Measurements from ENCODE around the gene PRSS22. TPM values are rescaled to one million over a fixed set of nuclear protein-coding genes. Genes with fewer than 3 reads are reported as not detected.

The PRSS22 gene
- total RNA-seq, 2 experiments from 2014 or later = not detected

DNA sequence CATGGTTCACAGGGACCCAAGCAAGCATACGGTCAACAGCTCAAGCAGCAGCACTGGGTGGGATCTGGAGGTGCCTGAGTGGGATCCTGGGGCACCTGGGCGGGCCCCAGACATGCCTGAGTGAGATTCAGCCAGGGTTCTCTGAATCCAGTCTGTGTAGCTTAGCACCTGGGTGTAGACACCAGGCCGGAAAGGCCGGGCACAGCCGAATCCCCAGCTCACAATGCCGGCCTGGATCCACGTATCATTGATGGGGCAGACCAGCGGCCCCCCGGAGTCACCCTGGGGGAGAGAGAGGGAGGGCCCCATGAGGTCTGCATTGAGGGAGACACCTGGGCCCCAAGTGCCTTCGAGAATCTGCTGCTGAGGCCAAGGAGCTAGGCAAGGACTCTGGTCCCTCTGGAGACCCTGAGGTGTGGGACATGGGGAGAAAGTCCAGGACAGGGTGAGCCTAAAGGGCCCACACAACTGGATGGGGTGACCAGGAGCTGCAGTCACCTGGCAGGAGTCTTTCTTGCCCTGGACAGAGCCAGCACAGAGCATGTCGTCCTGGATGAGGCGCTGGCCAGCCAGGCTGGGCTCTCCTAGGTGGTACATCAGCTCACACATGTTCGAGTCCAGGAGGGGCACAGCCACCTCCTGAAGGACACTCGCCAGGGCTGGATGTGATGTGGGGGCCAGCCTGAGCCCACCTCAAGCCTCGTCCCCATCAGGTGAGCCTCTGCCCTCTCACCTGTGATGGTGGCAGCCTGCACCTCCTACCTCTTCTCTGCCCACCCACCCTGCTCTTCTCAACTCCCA is 18.1 kb downstream of the PRSS22 start:
- ChIA-PET CTCF (interaction anchor here (0.6 to 2.5 kb wide), 17 partner anchors 9 to 141 kb away, joined by 3 to 18 read pairs (median 6); partner anchors contain the start of genes FLYWCH1, FLYWCH2 and ZG16B), POLR2A (no interaction called here)
- Mint-ChIP-seq H3K4me1 (peaks cover 21% of the 10 kb centered on the region), H3K27ac (peak overlapping the region; percentile 50), H3K9me3 (no peaks in the 10 kb centered on the region), H3K4me3 (no peak overlapping the region), H3K36me3 (ENCODE audit: low read depth) (no peaks in the 10 kb centered on the region), H3K27me3 (no peaks in the 10 kb centered on the region)
- DNase-seq = no peak

DNA sequence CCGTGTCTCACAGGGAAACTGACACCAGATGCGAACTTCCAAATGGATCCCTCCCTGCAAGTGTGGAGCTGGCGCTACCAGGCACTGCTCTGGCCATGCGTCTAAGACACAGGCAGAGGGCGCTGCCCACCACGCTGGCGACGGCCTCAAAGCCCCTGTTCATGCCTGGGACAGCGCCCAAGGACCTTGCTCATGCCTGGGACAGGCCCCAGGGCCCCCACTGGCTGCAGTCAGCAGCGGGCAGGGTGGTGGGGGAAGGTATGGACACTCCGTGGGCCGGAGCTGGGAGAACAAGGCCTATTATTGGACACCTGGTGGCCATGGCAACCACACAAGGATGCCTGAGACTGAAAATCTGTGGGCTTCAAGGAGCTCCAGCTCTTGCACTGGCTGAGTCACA is 19.0 kb downstream of the PRSS22 start:
- Mint-ChIP-seq H3K36me3 (ENCODE audit: low read depth) (no peaks in the 10 kb centered on the region), H3K27ac (no peak overlapping the region), H3K4me3 (no peak overlapping the region), H3K4me1 (peaks cover 21% of the 10 kb centered on the region), H3K9me3 (no peaks in the 10 kb centered on the region), H3K27me3 (peaks cover 3% of the 10 kb centered on the region)
- POLR2A ChIA-PET = interaction anchor here (0.6 kb wide), 1 partner anchor 63 kb away, joined by 4 read pairs; no protein-coding TSS in a partner anchor
- CTCF ChIA-PET = interaction anchor here (0.6 to 2.5 kb wide), 24 partner anchors 9 to 183 kb away, joined by 3 to 18 read pairs (median 4); partner anchors contain the start of genes FLYWCH1, FLYWCH2 and ZG16B
- DNase-seq = peak; percentile 54

DNA sequence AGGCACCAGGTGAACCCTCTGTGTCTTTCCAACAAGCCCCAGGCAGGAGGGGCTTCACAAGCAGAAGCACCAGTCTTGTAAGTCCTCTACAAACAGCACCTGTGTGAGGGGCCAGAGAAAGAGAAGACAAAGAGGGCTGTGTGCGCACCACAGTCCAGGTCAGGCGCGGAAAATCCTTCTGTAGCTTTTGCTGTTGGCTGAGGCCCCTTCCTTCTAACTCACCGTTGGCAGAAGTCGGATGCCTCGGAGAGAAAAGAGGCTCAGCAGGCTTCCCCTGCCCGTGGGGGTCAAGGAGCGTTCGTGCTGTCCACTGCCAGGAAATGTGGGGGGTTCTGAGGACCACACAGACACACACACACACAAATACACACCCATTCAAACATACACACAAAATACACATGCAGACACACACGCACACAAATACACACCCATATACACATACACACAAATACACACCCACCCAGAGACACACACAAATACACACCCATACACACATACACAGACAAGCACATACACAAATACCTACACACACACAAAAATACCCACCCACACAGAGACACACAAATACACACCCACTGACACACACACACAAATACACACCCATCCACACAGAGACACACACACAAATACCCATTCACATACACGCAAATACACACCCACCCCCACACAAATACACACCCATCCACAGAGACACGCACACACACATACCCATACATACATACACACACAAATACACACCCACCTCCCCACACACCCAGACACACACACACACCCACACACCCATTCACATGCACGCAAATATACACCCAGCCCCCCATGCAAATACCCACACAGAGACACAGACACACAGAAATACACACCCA is 21.1 kb downstream of the PRSS22 start:
- peaks cover 10% of the 10 kb centered on the region for H3K4me1 Mint-ChIP-seq
- no peak overlapping the region for H3K27ac Mint-ChIP-seq
- peaks cover 5% of the 10 kb centered on the region for H3K27me3 Mint-ChIP-seq
- CTCF ChIA-PET = no interaction called here
- DNase-seq = no peak
- H3K36me3 Mint-ChIP-seq (ENCODE audit: low read depth) = no peaks in the 10 kb centered on the region
- no peak overlapping the region for H3K4me3 Mint-ChIP-seq
- no peaks in the 10 kb centered on the region for H3K9me3 Mint-ChIP-seq
- POLR2A ChIA-PET = no interaction called here

DNA sequence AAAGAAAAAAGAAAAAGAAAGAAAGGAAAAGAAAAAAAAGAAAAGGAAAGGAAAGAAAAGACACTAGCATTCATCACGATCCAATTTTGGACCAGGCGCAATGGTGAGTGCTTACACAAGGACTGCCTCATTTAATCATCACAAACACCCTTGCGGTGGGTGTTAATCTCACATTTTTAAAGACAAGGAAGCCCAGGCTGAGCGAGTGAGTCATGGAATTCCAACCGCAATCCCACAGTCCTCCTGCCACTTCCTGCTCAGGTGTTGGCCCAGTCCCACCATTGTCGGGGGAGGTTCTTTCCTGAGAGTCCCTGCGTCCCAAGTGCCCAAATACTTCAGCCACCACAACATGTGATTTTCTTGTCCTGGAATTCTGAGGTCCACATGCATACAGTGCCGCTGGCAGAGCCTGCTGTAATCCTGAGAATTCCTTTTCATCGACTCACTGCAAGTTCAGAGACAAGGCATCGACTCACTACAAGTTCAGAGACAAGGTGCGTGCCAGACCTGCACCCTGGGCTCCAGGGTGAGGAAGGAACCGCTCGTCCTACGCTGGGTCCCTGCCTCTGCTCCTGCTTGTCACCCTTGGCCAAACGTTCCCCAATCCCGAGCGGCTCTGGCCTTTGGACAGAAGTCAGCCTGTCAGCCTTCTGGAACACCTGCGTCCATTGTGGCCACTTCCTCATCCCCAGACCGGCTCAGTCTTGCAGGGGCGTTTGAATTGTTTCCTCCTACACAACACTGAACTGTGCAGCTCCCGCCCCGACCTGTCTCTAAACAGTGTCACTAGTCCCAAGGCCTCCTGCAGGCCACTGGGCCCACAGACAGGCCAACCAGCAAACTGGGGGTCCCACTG is 22.1 kb downstream of the PRSS22 start:
- H3K27me3 Mint-ChIP-seq = peaks cover 5% of the 10 kb centered on the region
- POLR2A ChIA-PET = interaction anchor here (0.5 kb wide), 1 partner anchor 1635 kb away, joined by 3 read pairs; no protein-coding TSS in a partner anchor
- CTCF ChIA-PET = interaction anchor here (0.7 kb wide), 1 partner anchor 1513 kb away, joined by 4 read pairs; no protein-coding TSS in a partner anchor
- no peak overlapping the region for H3K27ac Mint-ChIP-seq
- peaks cover 5% of the 10 kb centered on the region for H3K4me1 Mint-ChIP-seq
- no peaks in the 10 kb centered on the region for H3K9me3 Mint-ChIP-seq
- no peaks in the 10 kb centered on the region for H3K36me3 Mint-ChIP-seq (ENCODE audit: low read depth)
- no peak for DNase-seq
- H3K4me3 Mint-ChIP-seq = no peak overlapping the region

- Mint-ChIP-seq H3K27me3 (peaks cover 5% of the 10 kb centered on the region), H3K36me3 (ENCODE audit: low read depth) (no peaks in the 10 kb centered on the region), H3K9me3 (no peaks in the 10 kb centered on the region), H3K4me3 (no peak overlapping the region), H3K4me1 (peaks cover 5% of the 10 kb centered on the region), H3K27ac (no peak overlapping the region)
- ChIA-PET POLR2A (no interaction called here), CTCF (interaction anchor here (0.7 kb wide), 1 partner anchor 1512 kb away, joined by 4 read pairs; no protein-coding TSS in a partner anchor)
- no peak for DNase-seq
Measured at GRCh38 chr16:2834968-2835367, 23.0 kb downstream of the PRSS22 start.

GRCh38 chr16:2833776-2834175 is 24.2 kb downstream of the PRSS22 start:
- POLR2A ChIA-PET = no interaction called here
- H3K27ac Mint-ChIP-seq = no peak overlapping the region
- peaks cover 2% of the 10 kb centered on the region for H3K4me1 Mint-ChIP-seq
- DNase-seq = no peak
- no peaks in the 10 kb centered on the region for H3K9me3 Mint-ChIP-seq
- H3K27me3 Mint-ChIP-seq = peaks cover 5% of the 10 kb centered on the region
- H3K36me3 Mint-ChIP-seq (ENCODE audit: low read depth) = no peaks in the 10 kb centered on the region
- H3K4me3 Mint-ChIP-seq = no peak overlapping the region
- CTCF ChIA-PET = no interaction called here

DNA sequence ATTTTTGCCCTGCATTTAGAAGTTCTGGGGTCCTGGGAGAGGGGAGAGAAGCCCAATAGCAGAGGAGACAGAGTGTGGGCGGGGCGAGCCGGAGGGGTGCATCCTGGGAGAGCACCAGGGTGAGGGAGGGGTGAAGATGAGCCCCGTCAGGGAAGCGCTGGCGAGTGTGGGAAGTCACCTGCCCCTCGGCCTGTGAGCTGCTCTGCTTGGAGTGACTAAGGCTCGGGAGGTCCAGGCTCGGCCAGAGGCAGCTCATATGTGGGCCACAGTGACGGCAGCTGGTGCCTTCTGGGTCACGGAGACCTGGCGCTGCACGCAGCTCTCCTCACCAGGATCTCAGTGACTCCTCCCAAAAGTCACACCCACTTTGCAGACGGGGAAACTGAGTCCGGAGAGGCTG is 26.8 kb downstream of the PRSS22 start:
- Mint-ChIP-seq H3K4me1 (no peaks in the 10 kb centered on the region), H3K9me3 (no peaks in the 10 kb centered on the region), H3K36me3 (ENCODE audit: low read depth) (no peaks in the 10 kb centered on the region), H3K4me3 (no peak overlapping the region), H3K27ac (no peak overlapping the region), H3K27me3 (peaks cover 5% of the 10 kb centered on the region)
- ChIA-PET POLR2A (no interaction called here), CTCF (interaction anchor here (1.1 to 1.9 kb wide), 2 partner anchors 8 to 89 kb away, joined by 3 to 6 read pairs; no protein-coding TSS in a partner anchor)
- DNase-seq = no peak

DNA sequence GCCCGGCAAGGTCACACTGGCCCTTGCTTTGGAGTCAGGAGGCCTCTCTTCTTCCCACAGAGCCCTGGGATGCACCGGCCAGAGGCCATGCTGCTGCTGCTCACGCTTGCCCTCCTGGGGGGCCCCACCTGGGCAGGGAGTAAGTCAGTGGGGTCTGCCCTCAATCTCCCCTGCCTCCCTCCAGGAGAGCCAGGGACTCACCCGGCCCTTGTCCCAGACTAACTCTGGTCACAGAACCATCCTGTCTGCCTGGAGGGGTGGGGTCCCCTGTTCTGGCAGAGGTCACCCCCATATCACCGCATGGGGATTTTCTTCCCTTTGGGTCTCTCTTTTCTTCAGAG is 27.6 kb downstream of the PRSS22 start:
- Mint-ChIP-seq H3K4me3 (no peak overlapping the region), H3K4me1 (no peaks in the 10 kb centered on the region), H3K27me3 (peaks cover 5% of the 10 kb centered on the region), H3K27ac (peak overlapping the region; percentile 41), H3K9me3 (no peaks in the 10 kb centered on the region), H3K36me3 (ENCODE audit: low read depth) (no peaks in the 10 kb centered on the region)
- DNase-seq = no peak
- ChIA-PET POLR2A (no interaction called here), CTCF (interaction anchor here (1.1 to 1.9 kb wide), 3 partner anchors 9 to 90 kb away, joined by 3 to 6 read pairs (median 3); no protein-coding TSS in a partner anchor)

- ChIA-PET POLR2A (no interaction called here), CTCF (interaction anchor here (1.2 to 1.9 kb wide), 3 partner anchors 9 to 39 kb away, joined by 3 to 6 read pairs (median 6); no protein-coding TSS in a partner anchor)
- peaks cover 4% of the 10 kb centered on the region for H3K27me3 Mint-ChIP-seq
- no peaks in the 10 kb centered on the region for H3K9me3 Mint-ChIP-seq
- no peak for DNase-seq
- H3K36me3 Mint-ChIP-seq (ENCODE audit: low read depth) = no peaks in the 10 kb centered on the region
- no peak within 1 kb of the TSS for H3K4me3 Mint-ChIP-seq
- H3K27ac Mint-ChIP-seq = peak within 1 kb of the TSS; percentile 41
- H3K4me1 Mint-ChIP-seq = no peaks in the 10 kb centered on the region
Measured at GRCh38 chr16:2829501-2830354, 28.2 kb downstream of the PRSS22 start, which contains the start of gene ZG16B. Gene ZG16B, plus strand, starts transcription at chr16:2830303. Its CDS starts 139 bp downstream, at chr16:2830442.

- peaks cover 2% of the 10 kb centered on the region for H3K27me3 Mint-ChIP-seq
- POLR2A ChIA-PET = no interaction called here
- DNase-seq = no peak
- no peak overlapping the region for H3K27ac Mint-ChIP-seq
- no peaks in the 10 kb centered on the region for H3K9me3 Mint-ChIP-seq
- CTCF ChIA-PET = interaction anchor here (1.5 kb wide), 1 partner anchor 10 kb away, joined by 6 read pairs; no protein-coding TSS in a partner anchor
- H3K36me3 Mint-ChIP-seq (ENCODE audit: low read depth) = no peaks in the 10 kb centered on the region
- no peaks in the 10 kb centered on the region for H3K4me1 Mint-ChIP-seq
- H3K4me3 Mint-ChIP-seq = no peak overlapping the region
Measured at GRCh38 chr16:2828876-2829430, 29.0 kb downstream of the PRSS22 start.

DNA sequence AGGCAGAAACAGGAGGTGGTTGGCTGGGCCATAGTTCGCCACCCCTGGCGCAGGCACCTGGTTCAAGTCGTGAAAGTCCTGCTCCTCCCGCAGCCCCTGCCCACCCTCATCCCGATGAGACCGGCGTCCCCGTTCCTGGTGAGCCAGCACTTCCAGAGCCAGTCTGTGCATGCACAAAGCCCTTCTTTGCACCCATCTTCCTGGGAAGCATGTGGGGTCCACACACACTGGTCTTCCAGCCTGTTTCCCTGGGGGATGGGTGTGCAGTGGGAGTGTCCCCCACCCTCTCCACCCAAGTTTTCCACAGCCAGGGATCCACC is 29.5 kb downstream of the PRSS22 start:
- H3K27me3 Mint-ChIP-seq = peaks cover 2% of the 10 kb centered on the region
- POLR2A ChIA-PET = no interaction called here

More for the DNA sequence above, 29.5 kb downstream of the PRSS22 start:
- Mint-ChIP-seq H3K27ac (no peak overlapping the region), H3K9me3 (no peaks in the 10 kb centered on the region), H3K4me1 (no peaks in the 10 kb centered on the region), H3K36me3 (ENCODE audit: low read depth) (no peaks in the 10 kb centered on the region), H3K4me3 (no peak overlapping the region)
- CTCF ChIA-PET = interaction anchor here (1.5 kb wide), 1 partner anchor 11 kb away, joined by 6 read pairs; no protein-coding TSS in a partner anchor
- DNase-seq = no peak

All from activated CD4-positive, alpha-beta T cell treated with anti-CD3 and anti-CD28 coated beads, Interleukin-2, amount 10 ng/mL, durations not matched to agents 7 days and 5 days (primary cell).